DND-41 (cell line): ENCODE data around the gene THBS1.

Experiments used
- ATAC-seq: fragments of 200-7000 bp; cut with Tn5 transposase; 3 replicates; pipeline ENCODE4 v1.9.1; 2021; ENCODE audit warnings: low read depth; ENCODE audit not compliant: insufficient read depth
- DNase-seq: peaks from one replicate; pipeline ENCODE4 v3.0.0-alpha.2; 2020
- H2AFZ ChIP-seq: 2 replicates; pipeline ENCODE4 v1.6.0; 2012; ENCODE audit warnings: low read depth, low read length
- H3K27ac ChIP-seq: 2 replicates; pipeline ENCODE4 v1.5.1; 2012; ENCODE audit warnings: low read length, inconsistent platforms
- H3K27me3 ChIP-seq: fragments of 200-600 bp; sonication (generic); 2 replicates; pipeline ENCODE4 v1.6.0; 2012; ENCODE audit warnings: low read length, mild to moderate bottlenecking, inconsistent platforms; ENCODE audit not compliant: insufficient read depth, poor library complexity
- H3K36me3 ChIP-seq: 2 replicates; pipeline ENCODE4 v1.5.1; 2012; ENCODE audit warnings: low read length, inconsistent platforms; ENCODE audit not compliant: insufficient read depth
- H3K4me1 ChIP-seq: 2 replicates; pipeline ENCODE4 v1.5.1; 2012; ENCODE audit warnings: mild to moderate bottlenecking, low read length; ENCODE audit not compliant: insufficient read depth
- H3K4me2 ChIP-seq: 2 replicates; pipeline ENCODE4 v1.6.0; 2012; ENCODE audit warnings: mild to moderate bottlenecking, moderate library complexity, low read length, inconsistent platforms; ENCODE audit not compliant: insufficient read depth
- H3K4me3 ChIP-seq, 2 experiments: fragments of 200-600 bp in 1 of 2; shearing (Covaris generic) in 1 of 2; 2 replicates each; pipeline ENCODE4 v1.5.1; 2012 to 2016; ENCODE audit warnings: inconsistent platforms in 2 of 2, low read length in 2 of 2, mild to moderate bottlenecking in 2 of 2, low read depth in 1 of 2, moderate library complexity in 1 of 2
- H3K79me2 ChIP-seq: 2 replicates; pipeline ENCODE4 v1.6.0; 2012; ENCODE audit warnings: low read length, inconsistent platforms; ENCODE audit not compliant: insufficient read depth
- H3K9ac ChIP-seq: 2 replicates; pipeline ENCODE4 v1.6.0; 2012; ENCODE audit warnings: low read depth, mild to moderate bottlenecking, inconsistent platforms, low read length, moderate library complexity
- H3K9me3 ChIP-seq: 2 replicates; pipeline ENCODE4 v1.5.1; 2012; ENCODE audit warnings: low read length, moderate library complexity, mild to moderate bottlenecking, inconsistent platforms; ENCODE audit not compliant: insufficient read depth, severe bottlenecking
- H4K20me1 ChIP-seq: 2 replicates; pipeline ENCODE4 v1.6.0; 2012; ENCODE audit warnings: low read length; ENCODE audit not compliant: insufficient read depth
- CTCF ChIP-seq: IDR thresholded peaks from 2 replicates; pipeline ENCODE4 v1.5.1; 2012; ENCODE audit warnings: borderline replicate concordance, low read length, moderate library complexity, mild to moderate bottlenecking; ENCODE audit not compliant: poor library complexity, severe bottlenecking; ENCODE audit errors: extremely low read depth
- EZH2 ChIP-seq: IDR thresholded peaks from 3 replicates; pipeline ENCODE4 v1.6.1; 2012; ENCODE audit warnings: borderline replicate concordance, low read depth, mild to moderate bottlenecking, moderate library complexity, low read length, inconsistent platforms; ENCODE audit not compliant: severe bottlenecking

The THBS1 gene

DNA sequence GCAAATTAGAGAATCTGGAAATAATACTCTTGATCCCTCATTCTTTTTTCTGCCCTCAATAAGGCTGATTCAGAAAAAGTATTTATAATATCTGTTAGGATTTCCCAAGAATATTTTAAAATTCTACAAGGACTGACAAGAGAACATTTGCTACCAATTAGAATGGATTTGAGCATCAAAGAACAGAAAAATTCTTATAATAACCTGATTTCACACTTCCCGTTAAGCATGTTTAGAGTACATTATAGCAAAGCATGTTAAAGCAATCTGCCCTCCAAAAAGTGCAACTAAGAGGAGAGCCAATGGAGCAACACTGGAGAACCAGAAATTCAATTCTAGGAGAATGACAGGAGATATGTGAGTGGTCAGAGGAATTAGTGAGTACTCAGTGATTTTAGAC, 57.2 kb downstream of the THBS1 start:
- ATAC-seq = no peak
- no peak for DNase-seq
- TF ChIP-seq CTCF = no peak
- TF ChIP-seq EZH2 = no peak
- peaks cover 19% of the 10 kb centered on the region for H3K27me3 ChIP-seq
- H3K79me2 ChIP-seq = no peaks in the 10 kb centered on the region
- H3K27ac ChIP-seq = no peak overlapping the region
- no peaks in the 10 kb centered on the region for H3K36me3 ChIP-seq
- H2AFZ ChIP-seq = no peak overlapping the region
- H3K4me2 ChIP-seq = no peak overlapping the region
- H3K9ac ChIP-seq = no peak overlapping the region
- H4K20me1 ChIP-seq = no peaks in the 10 kb centered on the region
- no peaks in the 10 kb centered on the region for H3K4me1 ChIP-seq
- H3K9me3 ChIP-seq = no peaks in the 10 kb centered on the region
- H3K4me3 ChIP-seq = no peak overlapping the region

DNA sequence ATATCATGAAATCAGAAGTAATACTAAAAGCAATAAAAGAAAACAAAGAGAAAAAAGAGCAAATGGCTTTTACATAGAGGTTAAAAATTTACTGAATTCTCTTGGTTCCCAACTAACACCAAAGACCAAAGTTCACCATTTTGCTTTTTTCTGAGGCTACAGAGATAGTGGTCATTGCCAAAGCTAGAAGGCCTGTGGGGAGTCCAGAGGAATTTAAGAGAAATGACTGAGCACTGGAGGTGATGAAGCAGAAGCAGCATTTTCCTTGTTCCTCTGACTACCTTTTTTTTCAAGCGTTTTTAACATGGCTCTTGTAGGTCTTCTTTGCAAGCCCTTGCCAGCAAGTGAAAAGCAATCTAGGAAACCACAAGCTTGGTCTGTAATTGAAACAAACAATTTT, 58.2 kb downstream of the THBS1 start:
- H3K4me1 ChIP-seq = no peaks in the 10 kb centered on the region
- no peak overlapping the region for H3K4me2 ChIP-seq
- H3K27me3 ChIP-seq = peaks cover 19% of the 10 kb centered on the region
- DNase-seq (no peak), ATAC-seq (no peak)
- H4K20me1 ChIP-seq = no peaks in the 10 kb centered on the region
- no peak overlapping the region for H2AFZ ChIP-seq
- no peak overlapping the region for H3K4me3 ChIP-seq
- H3K27ac ChIP-seq = no peak overlapping the region
- H3K36me3 ChIP-seq = no peaks in the 10 kb centered on the region
- no peak for TF ChIP-seq CTCF
- no peak for TF ChIP-seq EZH2
- H3K9ac ChIP-seq = no peak overlapping the region
- H3K79me2 ChIP-seq = no peaks in the 10 kb centered on the region
- no peaks in the 10 kb centered on the region for H3K9me3 ChIP-seq

GRCh38 chr15:39640665-39641064, 59.8 kb downstream of the THBS1 start:
- Histone ChIP-seq H3K27ac (no peak overlapping the region), H3K4me3 (no peak overlapping the region), H3K4me1 (no peaks in the 10 kb centered on the region), H3K36me3 (no peaks in the 10 kb centered on the region), H3K9ac (no peak overlapping the region), H2AFZ (no peak overlapping the region), H3K4me2 (no peak overlapping the region), H3K27me3 (peaks cover 19% of the 10 kb centered on the region), H3K9me3 (no peaks in the 10 kb centered on the region), H3K79me2 (no peaks in the 10 kb centered on the region), H4K20me1 (no peaks in the 10 kb centered on the region)
- no peak for TF ChIP-seq EZH2
- no peak for TF ChIP-seq CTCF
- DNase-seq (no peak), ATAC-seq (no peak)

DNA sequence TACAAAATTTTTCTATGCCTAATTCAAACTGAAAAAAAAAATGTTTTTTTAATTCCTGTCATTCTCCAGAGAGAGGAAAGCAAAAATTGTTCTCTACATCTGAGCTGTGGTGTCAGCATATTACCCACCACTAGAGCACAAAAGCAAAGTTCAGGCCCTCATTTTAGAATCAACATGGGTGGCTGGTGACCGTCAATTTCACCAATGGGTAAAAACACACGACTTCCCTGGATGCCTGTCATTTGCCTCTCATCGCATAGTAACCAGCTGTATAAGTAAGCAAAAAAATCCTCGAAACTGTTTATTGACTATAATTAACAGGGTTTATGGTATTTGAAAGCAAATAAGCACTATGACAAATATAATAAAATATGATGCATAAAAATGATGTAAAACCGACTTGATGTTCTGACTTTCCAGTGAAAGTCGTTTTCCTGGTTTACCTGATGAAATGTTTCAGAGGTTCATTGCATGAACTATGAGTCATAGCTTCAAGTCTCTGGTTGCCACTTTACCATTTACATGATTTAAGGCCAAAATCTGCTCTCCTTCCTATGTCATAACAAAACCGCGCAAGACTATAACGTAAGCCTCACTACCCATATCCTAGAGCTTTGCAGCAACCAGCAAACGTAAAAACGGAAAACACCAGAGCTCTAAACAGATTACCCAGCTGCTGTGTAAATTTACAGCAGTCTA, 60.5 kb downstream of the THBS1 start:
- TF ChIP-seq CTCF (no peak), EZH2 (no peak)
- Histone ChIP-seq H3K9me3 (no peaks in the 10 kb centered on the region), H4K20me1 (no peaks in the 10 kb centered on the region), H3K27ac (no peak overlapping the region), H3K79me2 (no peaks in the 10 kb centered on the region), H3K4me2 (no peak overlapping the region), H3K4me3 (no peak overlapping the region), H3K36me3 (no peaks in the 10 kb centered on the region), H3K4me1 (no peaks in the 10 kb centered on the region), H2AFZ (no peak overlapping the region), H3K27me3 (peaks cover 15% of the 10 kb centered on the region), H3K9ac (no peak overlapping the region)
- DNase-seq = no peak
- ATAC-seq = no peak
